GM08714 (cell line): ENCODE data around the gene CAPZB.
A peak's percentile ranks its signal among the peaks of the same experiment; 100 is the strongest.
"Not testable (repeated sequence)": the region's sequence is repeated elsewhere in the genome, so short reads cannot be mapped to it uniquely, and the experiment has no call there.

Experiments used
- H3K4me3 ChIP-seq: fragments of 200-500 bp; sonication (Bioruptor generic); 2 replicates; pipeline ENCODE4 v1.5.1; 2014; ENCODE audit warnings: mild to moderate bottlenecking, low read length, inconsistent platforms
- ZNF274 ChIP-seq: IDR thresholded peaks from 2 replicates; pipeline ENCODE4 v1.6.1; 2012; ENCODE audit warnings: mild to moderate bottlenecking, low read depth, low read length

The CAPZB gene

GRCh38 chr1:19485362-19486187 is at the start of gene CAPZB:
CAPZB (minus strand) TSS chr1:19485539; CDS start chr1:19485438, 101 bp downstream.
- no peak for TF ChIP-seq ZNF274
- H3K4me3 ChIP-seq = peak within 1 kb of the TSS; percentile 77

- H3K4me3 ChIP-seq = no peak overlapping the region
- no peak for TF ChIP-seq ZNF274
Measured at GRCh38 chr1:19534281-19534680, 48.9 kb upstream of the CAPZB start.

GRCh38 chr1:19533626-19534025 is 48.3 kb upstream of the CAPZB start:
- no peak overlapping the region for H3K4me3 ChIP-seq
- TF ChIP-seq ZNF274 = no peak

GRCh38 chr1:19532519-19532918 is 47.2 kb upstream of the CAPZB start:
- H3K4me3 ChIP-seq = no peak overlapping the region
- no peak for TF ChIP-seq ZNF274

- no peak overlapping the region for H3K4me3 ChIP-seq
- no peak for TF ChIP-seq ZNF274
Measured at GRCh38 chr1:19529664-19530063, 44.3 kb upstream of the CAPZB start.

GRCh38 chr1:19528438-19528837 is 43.1 kb upstream of the CAPZB start:
- H3K4me3 ChIP-seq = no peak overlapping the region
- no peak for TF ChIP-seq ZNF274

- H3K4me3 ChIP-seq = no peak overlapping the region
- TF ChIP-seq ZNF274 = no peak
Measured at GRCh38 chr1:19525607-19526545, 40.5 kb upstream of the CAPZB start.

- H3K4me3 ChIP-seq = no peak overlapping the region
- TF ChIP-seq ZNF274 = no peak
Measured at GRCh38 chr1:19524791-19525190, 39.5 kb upstream of the CAPZB start.

- H3K4me3 ChIP-seq = not testable (repeated sequence)
Measured at GRCh38 chr1:19522570-19522969, 37.2 kb upstream of the CAPZB start.

GRCh38 chr1:19521411-19521810 is 36.1 kb upstream of the CAPZB start:
- no peak for TF ChIP-seq ZNF274
- no peak overlapping the region for H3K4me3 ChIP-seq

GRCh38 chr1:19517017-19517416 is 31.7 kb upstream of the CAPZB start:
- TF ChIP-seq ZNF274 = no peak
- no peak overlapping the region for H3K4me3 ChIP-seq

GRCh38 chr1:19515201-19515600 is 29.9 kb upstream of the CAPZB start:
- TF ChIP-seq ZNF274 = no peak
- H3K4me3 ChIP-seq = no peak overlapping the region

GRCh38 chr1:19514391-19514831 is 29.1 kb upstream of the CAPZB start:
- no peak for TF ChIP-seq ZNF274
- no peak overlapping the region for H3K4me3 ChIP-seq

- H3K4me3 ChIP-seq = no peak overlapping the region
- no peak for TF ChIP-seq ZNF274
Measured at GRCh38 chr1:19512545-19512944, 27.2 kb upstream of the CAPZB start.

GRCh38 chr1:19511116-19511515 is 25.8 kb upstream of the CAPZB start:
- H3K4me3 ChIP-seq = no peak overlapping the region
- TF ChIP-seq ZNF274 = no peak

- not testable (repeated sequence) for H3K4me3 ChIP-seq
Measured at GRCh38 chr1:19509647-19510046, 24.3 kb upstream of the CAPZB start.
